GM19099 (cell line): ENCODE results near the gene TMEM145.
A peak's percentile ranks its signal among the peaks of the same experiment; 100 is the strongest.

ENCODE experiments used
- POLR2A ChIP-seq: IDR thresholded peaks from 3 replicates; pipeline ENCODE4 v1.6.1; 2011; ENCODE audit warnings: low read depth; ENCODE audit not compliant: insufficient read length; ENCODE audit errors: extremely low read depth

TMEM145 gene

GRCh38 chr19:42313096-42313839 is at the start of gene TMEM145:
Gene TMEM145, plus strand, starts transcription at chr19:42313309. Its CDS starts 68 bp downstream, at chr19:42313377.
- TF ChIP-seq POLR2A = no peak

GRCh38 chr19:42267644-42268141 is 45.4 kb upstream of the TMEM145 start:
- TF ChIP-seq POLR2A = no peak

- TF ChIP-seq POLR2A = peak; percentile 66
Measured at GRCh38 chr19:42268142-42268703, 44.9 kb upstream of the TMEM145 start.

- TF ChIP-seq POLR2A = no peak
Measured at GRCh38 chr19:42268704-42269477, 44.2 kb upstream of the TMEM145 start, which contains the start of gene CIC. Gene CIC, plus strand, starts transcription at chr19:42269252. Its CDS starts 2,532 bp downstream, at chr19:42271784.

GRCh38 chr19:42269478-42270345 is 43.4 kb upstream of the TMEM145 start:
- TF ChIP-seq POLR2A = no peak

DNA sequence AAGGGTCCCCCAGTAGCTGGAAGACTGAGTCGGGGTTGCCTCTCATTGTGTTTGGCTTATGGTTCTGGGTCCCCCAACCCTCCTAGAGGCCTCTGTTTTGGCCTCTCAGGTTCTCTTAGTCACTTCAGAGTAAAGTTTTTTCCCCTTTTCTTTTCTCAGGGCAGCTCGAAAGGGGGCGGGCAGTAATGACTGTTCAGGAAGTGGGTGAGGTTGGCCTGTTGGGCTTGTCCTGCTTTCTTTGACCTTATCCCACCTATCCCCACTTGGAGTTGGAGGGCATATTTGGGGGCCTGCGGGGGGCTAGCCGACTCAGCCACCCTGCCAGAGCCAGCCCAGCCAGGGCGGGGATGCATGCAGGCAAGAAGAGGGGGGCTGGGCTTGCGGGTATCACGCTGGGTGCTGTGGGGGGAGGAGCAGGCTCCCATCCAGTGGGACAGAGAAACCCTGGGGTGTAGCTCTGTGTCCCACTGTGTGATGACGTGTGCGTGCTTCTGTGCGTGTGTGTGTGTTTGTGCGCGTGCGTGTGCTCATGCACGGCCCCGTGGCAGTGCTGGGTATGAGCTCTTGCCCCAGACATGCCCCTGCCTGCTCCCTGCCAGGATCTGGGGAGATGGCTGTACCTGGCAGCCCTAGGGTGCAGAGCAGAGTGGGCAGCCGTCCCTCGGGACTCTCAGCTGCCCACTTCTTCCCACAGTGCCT is 42.6 kb upstream of the TMEM145 start:
- TF ChIP-seq POLR2A = peak; percentile 33

DNA sequence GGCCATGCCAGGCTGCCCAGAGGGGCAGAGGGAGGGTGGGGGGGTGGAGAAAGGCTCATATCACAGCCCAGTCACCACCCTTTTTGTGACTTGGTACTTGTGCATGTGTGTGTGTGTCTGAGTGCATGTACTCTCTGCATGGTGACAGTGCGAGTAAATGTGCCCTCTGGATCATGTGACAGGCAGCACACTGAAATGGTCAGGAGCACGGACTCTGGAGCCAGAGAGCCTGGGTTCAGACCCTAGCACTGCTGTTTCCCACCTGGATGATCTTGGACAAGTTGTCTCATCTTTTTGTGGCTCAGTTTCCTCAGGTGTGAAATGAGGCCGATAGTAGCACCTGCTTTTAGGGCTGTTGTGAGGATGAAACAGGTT is 42.1 kb upstream of the TMEM145 start:
- no peak for TF ChIP-seq POLR2A

- no peak for TF ChIP-seq POLR2A
Measured at GRCh38 chr19:42271861-42272534, 41.1 kb upstream of the TMEM145 start.

DNA sequence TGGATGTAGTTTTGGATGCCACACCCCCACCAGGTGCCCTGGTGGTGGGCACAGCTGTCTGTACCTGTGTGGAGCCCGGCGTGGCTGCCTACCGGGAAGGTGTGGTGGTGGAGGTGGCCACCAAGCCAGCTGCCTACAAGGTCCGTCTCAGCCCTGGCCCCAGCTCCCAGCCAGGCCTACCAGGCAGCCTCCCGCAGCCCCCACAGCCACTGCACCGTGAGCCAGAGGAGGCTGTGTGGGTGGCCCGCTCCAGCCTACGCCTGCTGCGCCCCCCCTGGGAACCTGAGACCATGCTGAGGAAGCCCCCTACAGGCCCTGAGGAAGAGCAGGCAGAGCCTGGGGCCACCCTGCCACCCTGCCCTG is 40.6 kb upstream of the TMEM145 start:
- no peak for TF ChIP-seq POLR2A

DNA sequence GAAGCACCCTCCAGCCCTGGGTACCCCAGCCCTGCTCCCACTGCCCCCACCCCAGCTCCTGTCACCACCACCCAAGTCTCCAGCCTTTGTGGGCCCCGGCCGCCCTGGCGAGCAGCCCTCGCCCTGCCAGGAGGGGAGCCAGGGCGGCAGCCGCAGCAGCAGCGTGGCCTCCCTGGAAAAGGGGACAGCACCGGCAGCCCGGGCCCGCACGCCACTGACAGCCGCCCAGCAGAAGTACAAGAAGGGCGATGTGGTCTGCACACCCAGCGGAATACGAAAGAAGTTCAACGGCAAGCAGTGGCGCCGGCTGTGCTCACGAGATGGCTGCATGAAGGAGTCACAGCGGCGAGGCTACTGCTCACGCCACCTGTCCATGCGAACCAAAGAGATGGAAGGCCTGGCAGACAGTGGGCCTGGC is 40.1 kb upstream of the TMEM145 start:
- no peak for TF ChIP-seq POLR2A

GRCh38 chr19:42273407-42274064 is 39.6 kb upstream of the TMEM145 start:
- no peak for TF ChIP-seq POLR2A

DNA sequence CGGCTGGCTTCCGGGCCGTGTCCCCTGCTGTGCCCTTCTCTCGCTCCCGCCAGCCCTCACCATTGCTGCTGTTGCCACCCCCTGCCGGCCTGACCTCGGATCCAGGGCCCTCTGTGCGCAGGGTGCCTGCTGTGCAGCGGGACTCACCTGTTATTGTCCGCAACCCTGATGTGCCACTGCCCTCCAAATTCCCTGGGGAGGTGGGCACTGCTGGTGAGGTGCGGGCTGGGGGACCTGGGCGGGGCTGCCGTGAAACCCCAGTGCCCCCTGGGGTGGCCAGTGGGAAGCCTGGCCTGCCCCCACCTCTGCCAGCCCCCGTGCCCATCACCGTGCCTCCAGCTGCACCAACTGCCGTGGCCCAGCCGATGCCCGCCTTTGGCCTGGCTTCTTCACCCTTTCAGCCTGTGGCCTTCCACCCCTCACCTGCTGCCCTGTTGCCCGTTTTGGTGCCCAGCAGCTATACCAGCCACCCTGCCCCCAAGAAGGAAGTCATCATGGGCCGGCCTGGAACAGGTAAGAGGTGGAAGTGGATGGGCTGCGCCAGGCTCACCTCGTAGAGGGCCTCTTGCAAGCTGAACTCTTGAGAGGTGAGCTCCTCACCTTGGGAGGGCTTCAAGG is 38.9 kb upstream of the TMEM145 start:
- TF ChIP-seq POLR2A = no peak

- no peak for TF ChIP-seq POLR2A
Measured at GRCh38 chr19:42275103-42275502, 38.0 kb upstream of the TMEM145 start.
